Measurements from ENCODE around the gene RNASEH1.

RNASEH1 gene

GRCh38 chr2:3532941-3533340, 25.2 kb downstream of the RNASEH1 start:
- TF ChIP-seq CTCF (IDR thresholded peaks at IDR 0.05; ENCODE audit: low read depth, low read length, missing control alignments), result no peak
- H3K4me3 ChIP-seq (replicated peaks; ENCODE audit: low read depth, low read length), result no peak overlapping the region
- no peak for DNase-seq (ENCODE audit: extremely low read depth, low read depth)

- H3K4me3 ChIP-seq (replicated peaks; ENCODE audit: low read depth, low read length), result no peak overlapping the region
- TF ChIP-seq CTCF (IDR thresholded peaks at IDR 0.05; ENCODE audit: low read depth, low read length, missing control alignments), result no peak
- DNase-seq (ENCODE audit: extremely low read depth, low read depth), result no peak
These were observed 28.7 kb downstream of the RNASEH1 start for GRCh38 chr2:3529316-3530025.

- H3K4me3 ChIP-seq (replicated peaks; ENCODE audit: low read depth, low read length), result no peak overlapping the region
- DNase-seq (ENCODE audit: extremely low read depth, low read depth), result no peak
- no peak for TF ChIP-seq CTCF (IDR thresholded peaks at IDR 0.05; ENCODE audit: low read depth, low read length, missing control alignments)
These were observed 30.0 kb downstream of the RNASEH1 start for GRCh38 chr2:3527886-3528785.

GRCh38 chr2:3526871-3527270, 31.3 kb downstream of the RNASEH1 start:
- H3K4me3 ChIP-seq (replicated peaks; ENCODE audit: low read depth, low read length), result no peak overlapping the region
- no peak for DNase-seq (ENCODE audit: extremely low read depth, low read depth)
- no peak for TF ChIP-seq CTCF (IDR thresholded peaks at IDR 0.05; ENCODE audit: low read depth, low read length, missing control alignments)

GRCh38 chr2:3523551-3524041, 34.5 kb downstream of the RNASEH1 start:
- no peak for DNase-seq (ENCODE audit: extremely low read depth, low read depth)
- TF ChIP-seq CTCF (IDR thresholded peaks at IDR 0.05; ENCODE audit: low read depth, low read length, missing control alignments), result no peak
- H3K4me3 ChIP-seq (replicated peaks; ENCODE audit: low read depth, low read length), result no peak overlapping the region

- no peak overlapping the region for H3K4me3 ChIP-seq (replicated peaks; ENCODE audit: low read depth, low read length)
- no peak for DNase-seq (ENCODE audit: extremely low read depth, low read depth)
- no peak for TF ChIP-seq CTCF (IDR thresholded peaks at IDR 0.05; ENCODE audit: low read depth, low read length, missing control alignments)
These were observed 35.1 kb downstream of the RNASEH1 start for GRCh38 chr2:3522961-3523421.
